HCT116 (cell line): ENCODE measurements around the gene MOV10L1.

Source experiments
- CTCF ChIP-seq, 3 experiments: fragments of 200-600 bp in 1 of 3; sonication (generic) in 1 of 3; IDR thresholded peaks in 2 of 3; conservative IDR thresholded peaks in 1 of 3; 2 replicates each; pipeline ENCODE4 v1.5.1; 2012 to 2017; ENCODE audit warnings: low read depth in 2 of 3, low read length in 2 of 3, antibody characterized with exemption in 1 of 3, borderline replicate concordance in 1 of 3, control low read depth in 1 of 3, mild to moderate bottlenecking in 1 of 3, mixed read lengths in 1 of 3, mixed run types in 1 of 3, moderate library complexity in 1 of 3; ENCODE audit not compliant: insufficient read depth in 1 of 3
- EZH2 ChIP-seq: fragments of 200-600 bp; sonication (generic); IDR thresholded peaks from 2 replicates; pipeline ENCODE4 v1.6.1; 2017; ENCODE audit warnings: antibody characterized with exemption, mixed run types
- POLR2A ChIP-seq: IDR thresholded peaks from 2 replicates; pipeline ENCODE4 v1.7.0; 2011; ENCODE audit warnings: borderline replicate concordance; ENCODE audit not compliant: insufficient read depth, insufficient read length; ENCODE audit errors: extremely low read depth
- TCF7L2 ChIP-seq: IDR thresholded peaks from 2 replicates; pipeline ENCODE4 v1.7.0; 2011; ENCODE audit warnings: borderline replicate concordance, inconsistent platforms; ENCODE audit not compliant: insufficient read depth, insufficient read length; ENCODE audit errors: extremely low read depth

- TF ChIP-seq POLR2A: no peak
- TF ChIP-seq CTCF (IDR thresholded peaks at IDR 0.05 in 2 of 3, conservative IDR thresholded peaks at IDR 0.05 in 1 of 3; ENCODE audit: borderline replicate concordance in 1 of 3, insufficient read depth in 1 of 3, low read depth in 2 of 3, low read length in 2 of 3): no peak
- no peak for TF ChIP-seq TCF7L2
- TF ChIP-seq EZH2: no peak
Observed at GRCh38 chr22:50173311-50173982, 83.6 kb downstream of the MOV10L1 start.
